Nephron progenitor cell (in vitro differentiated cells): ENCODE data around the gene NBEA.

Source experiments
- DNase-seq: peaks from one replicate; pipeline ENCODE4 v3.0.0; 2021
- H3K27ac Mint-ChIP-seq: 2 replicates; pipeline ENCODE4 v1.8.0; 2021; ENCODE audit warnings: mild to moderate bottlenecking, moderate library complexity, mixed read lengths
- H3K27me3 Mint-ChIP-seq: 2 replicates; pipeline ENCODE4 v1.8.0; 2021; ENCODE audit warnings: mild to moderate bottlenecking, low read depth, mixed read lengths; ENCODE audit not compliant: poor library complexity
- H3K36me3 Mint-ChIP-seq: 2 replicates; pipeline ENCODE4 v1.8.0; 2021; ENCODE audit warnings: low read depth, mixed read lengths
- H3K4me1 Mint-ChIP-seq: 2 replicates; pipeline ENCODE4 v1.8.0; 2021; ENCODE audit warnings: mixed read lengths
- H3K4me3 Mint-ChIP-seq: 2 replicates; pipeline ENCODE4 v1.8.0; 2021; ENCODE audit warnings: mild to moderate bottlenecking, moderate library complexity, mixed read lengths
- H3K9me3 Mint-ChIP-seq: 2 replicates; pipeline ENCODE4 v1.8.0; 2021; ENCODE audit warnings: mild to moderate bottlenecking, moderate library complexity, mixed read lengths
- TF ChIP-seq, protein P1 (sequence below): fragments of 200-600 bp; sonication (generic); IDR thresholded peaks from 2 replicates; pipeline ENCODE4 v1.5.0; 2021; ENCODE audit warnings: antibody characterized with exemption

NBEA gene

GRCh38 chr13:35127466-35127865, 185.4 kb downstream of the NBEA start:
- Mint-ChIP-seq H3K4me1 (no peaks in the 10 kb centered on the region), H3K36me3 (no peaks in the 10 kb centered on the region), H3K9me3 (no peaks in the 10 kb centered on the region), H3K27ac (no peak overlapping the region), H3K4me3 (no peak overlapping the region), H3K27me3 (no peaks in the 10 kb centered on the region)
- TF ChIP-seq, protein P1, sequence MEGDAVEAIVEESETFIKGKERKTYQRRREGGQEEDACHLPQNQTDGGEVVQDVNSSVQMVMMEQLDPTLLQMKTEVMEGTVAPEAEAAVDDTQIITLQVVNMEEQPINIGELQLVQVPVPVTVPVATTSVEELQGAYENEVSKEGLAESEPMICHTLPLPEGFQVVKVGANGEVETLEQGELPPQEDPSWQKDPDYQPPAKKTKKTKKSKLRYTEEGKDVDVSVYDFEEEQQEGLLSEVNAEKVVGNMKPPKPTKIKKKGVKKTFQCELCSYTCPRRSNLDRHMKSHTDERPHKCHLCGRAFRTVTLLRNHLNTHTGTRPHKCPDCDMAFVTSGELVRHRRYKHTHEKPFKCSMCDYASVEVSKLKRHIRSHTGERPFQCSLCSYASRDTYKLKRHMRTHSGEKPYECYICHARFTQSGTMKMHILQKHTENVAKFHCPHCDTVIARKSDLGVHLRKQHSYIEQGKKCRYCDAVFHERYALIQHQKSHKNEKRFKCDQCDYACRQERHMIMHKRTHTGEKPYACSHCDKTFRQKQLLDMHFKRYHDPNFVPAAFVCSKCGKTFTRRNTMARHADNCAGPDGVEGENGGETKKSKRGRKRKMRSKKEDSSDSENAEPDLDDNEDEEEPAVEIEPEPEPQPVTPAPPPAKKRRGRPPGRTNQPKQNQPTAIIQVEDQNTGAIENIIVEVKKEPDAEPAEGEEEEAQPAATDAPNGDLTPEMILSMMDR, result no peak
- DNase-seq, result no peak

- Mint-ChIP-seq H3K4me1 (no peaks in the 10 kb centered on the region), H3K9me3 (no peaks in the 10 kb centered on the region), H3K27me3 (no peaks in the 10 kb centered on the region), H3K36me3 (no peaks in the 10 kb centered on the region), H3K4me3 (no peak overlapping the region), H3K27ac (no peak overlapping the region)
- TF ChIP-seq, protein P1, result no peak
- no peak for DNase-seq
Observed at GRCh38 chr13:35129500-35129899, 187.4 kb downstream of the NBEA start.

DNA sequence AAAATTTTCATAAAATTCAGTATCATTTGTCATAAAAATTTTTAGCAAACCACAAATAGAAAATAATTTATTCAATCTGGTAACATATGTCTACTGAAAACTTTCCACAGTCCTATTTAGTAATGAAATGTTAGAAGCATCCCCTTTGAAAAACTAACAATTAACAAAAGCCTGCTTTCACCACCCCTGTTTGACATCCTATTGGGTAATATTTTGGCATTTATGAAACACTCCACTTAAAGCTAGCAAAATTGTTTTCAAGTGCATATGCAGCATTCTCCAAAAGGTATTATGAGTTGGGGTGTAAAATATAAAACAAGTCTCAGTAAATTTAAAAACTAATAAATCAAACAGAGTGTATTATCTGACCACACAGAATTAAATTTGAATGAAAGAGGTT, 189.4 kb downstream of the NBEA start:
- Mint-ChIP-seq H3K27me3 (no peaks in the 10 kb centered on the region), H3K4me1 (no peaks in the 10 kb centered on the region), H3K4me3 (no peak overlapping the region), H3K27ac (no peak overlapping the region), H3K36me3 (no peaks in the 10 kb centered on the region), H3K9me3 (no peaks in the 10 kb centered on the region)
- TF ChIP-seq, protein P1, result no peak
- no peak for DNase-seq

DNA sequence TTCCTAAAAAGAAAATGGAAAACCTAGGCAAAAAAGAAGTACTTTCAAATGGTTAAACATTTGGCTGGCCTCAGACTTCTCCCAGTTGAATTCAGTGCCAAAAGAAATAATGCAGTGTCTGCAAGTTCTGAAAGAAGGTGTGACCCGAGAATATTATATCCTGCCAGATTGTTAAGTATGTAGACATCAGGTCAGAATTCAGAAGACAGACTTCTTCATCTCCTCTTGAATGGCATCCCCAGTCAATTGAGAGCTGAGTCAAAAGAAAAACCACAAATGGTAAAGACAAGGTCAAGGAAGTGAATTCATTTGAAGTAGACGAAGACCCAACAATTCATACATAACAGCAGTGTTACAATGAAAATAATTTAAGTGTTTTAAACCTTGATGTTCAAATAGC, 194.5 kb downstream of the NBEA start:
- no peak for DNase-seq
- no peak overlapping the region for H3K4me3 Mint-ChIP-seq
- no peak overlapping the region for H3K27ac Mint-ChIP-seq
- H3K9me3 Mint-ChIP-seq, result no peaks in the 10 kb centered on the region
- TF ChIP-seq, protein P1, result no peak
- no peaks in the 10 kb centered on the region for H3K36me3 Mint-ChIP-seq
- no peaks in the 10 kb centered on the region for H3K27me3 Mint-ChIP-seq
- no peaks in the 10 kb centered on the region for H3K4me1 Mint-ChIP-seq

DNA sequence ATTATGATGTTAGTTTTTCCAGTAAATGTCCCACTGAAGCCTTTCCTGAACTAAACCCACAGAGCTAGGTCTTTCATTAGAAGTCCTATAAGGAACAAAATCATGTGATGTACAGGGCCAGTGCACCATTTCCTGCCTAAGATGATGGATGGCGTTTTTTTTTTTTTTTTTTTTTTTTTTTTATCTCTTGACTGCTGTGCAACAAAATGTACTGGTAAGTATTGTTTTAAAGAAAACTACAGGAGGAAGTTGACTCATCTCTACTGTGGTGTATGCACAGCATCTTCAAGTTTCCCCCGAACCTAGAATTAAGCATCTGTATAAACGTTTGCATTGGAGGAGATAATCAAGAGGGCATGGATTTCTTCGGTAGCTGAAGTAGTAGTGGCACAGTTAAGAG, 197.5 kb downstream of the NBEA start:
- Mint-ChIP-seq H3K27ac (no peak overlapping the region), H3K4me1 (no peaks in the 10 kb centered on the region), H3K4me3 (no peak overlapping the region), H3K36me3 (peaks cover 2% of the 10 kb centered on the region), H3K27me3 (no peaks in the 10 kb centered on the region), H3K9me3 (no peaks in the 10 kb centered on the region)
- DNase-seq, result no peak
- TF ChIP-seq, protein P1, result no peak

- Mint-ChIP-seq H3K4me1 (no peaks in the 10 kb centered on the region), H3K36me3 (peaks cover 4% of the 10 kb centered on the region), H3K9me3 (no peaks in the 10 kb centered on the region), H3K27ac (no peak overlapping the region), H3K4me3 (no peak overlapping the region), H3K27me3 (no peaks in the 10 kb centered on the region)
- TF ChIP-seq, protein P1, result no peak
- no peak for DNase-seq
Observed at GRCh38 chr13:35140321-35140720, 198.3 kb downstream of the NBEA start.
